ENCODE data around the gene ITPR1.

ITPR1 gene

GRCh38 chr3:4573153-4573552, 80.0 kb downstream of the ITPR1 start:
- TF ChIP-seq CTCF (IDR thresholded peaks at IDR 0.05; ENCODE audit: insufficient read depth, missing control alignments): no peak
- FAIRE-seq (no peak), DNase-seq (ENCODE audit: insufficient read length, low spot score) (no peak)

GRCh38 chr3:4574426-4574965, 81.3 kb downstream of the ITPR1 start:
- DNase-seq (ENCODE audit: insufficient read length, low spot score) (no peak), FAIRE-seq (no peak)
- no peak for TF ChIP-seq CTCF (IDR thresholded peaks at IDR 0.05; ENCODE audit: insufficient read depth, missing control alignments)

- DNase-seq (ENCODE audit: insufficient read length, low spot score) (no peak), FAIRE-seq (no peak)
- TF ChIP-seq CTCF (IDR thresholded peaks at IDR 0.05; ENCODE audit: insufficient read depth, missing control alignments): no peak
Observed at GRCh38 chr3:4575381-4575780, 82.2 kb downstream of the ITPR1 start.

GRCh38 chr3:4577721-4578120, 84.6 kb downstream of the ITPR1 start:
- DNase-seq (ENCODE audit: insufficient read length, low spot score) (no peak), FAIRE-seq (no peak)
- TF ChIP-seq CTCF (IDR thresholded peaks at IDR 0.05; ENCODE audit: insufficient read depth, missing control alignments): no peak

GRCh38 chr3:4580346-4581123, 87.4 kb downstream of the ITPR1 start:
- no peak for DNase-seq (ENCODE audit: insufficient read length, low spot score)
- FAIRE-seq: no peak
- TF ChIP-seq CTCF (IDR thresholded peaks at IDR 0.05; ENCODE audit: insufficient read depth, missing control alignments): no peak

- no peak for DNase-seq (ENCODE audit: insufficient read length, low spot score)
- no peak for TF ChIP-seq CTCF (IDR thresholded peaks at IDR 0.05; ENCODE audit: insufficient read depth, missing control alignments)
- no peak for FAIRE-seq
Observed at GRCh38 chr3:4581124-4581424, 87.9 kb downstream of the ITPR1 start.

GRCh38 chr3:4581498-4581897, 88.3 kb downstream of the ITPR1 start:
- DNase-seq (ENCODE audit: insufficient read length, low spot score) (no peak), FAIRE-seq (no peak)
- TF ChIP-seq CTCF (IDR thresholded peaks at IDR 0.05; ENCODE audit: insufficient read depth, missing control alignments): no peak

Data from D721Med (cell line).